Neural progenitor cell (in vitro differentiated cells): ENCODE measurements around the gene C2. TPM values are rescaled to one million over a fixed set of nuclear protein-coding genes. Genes with fewer than 3 reads are reported as not detected.

Experiments used
- DNase-seq: peaks from one replicate; pipeline ENCODE4 v3.0.0-alpha.2; 2016; ENCODE audit warnings: low spot score
- H2AFZ ChIP-seq: fragments of 200-600 bp; sonication (generic); replicated peaks from 2 replicates; pipeline ENCODE4 v1.6.1; 2016; ENCODE audit warnings: antibody characterized with exemption
- H3F3A ChIP-seq: fragments of 200-600 bp; sonication (generic); 2 replicates; pipeline ENCODE4 v1.6.1; 2016; ENCODE audit warnings: antibody characterized with exemption, low read depth
- H3K27ac ChIP-seq: fragments of 200-600 bp; sonication (generic); 2 replicates; pipeline ENCODE4 v1.5.1; 2016; ENCODE audit warnings: mild to moderate bottlenecking
- H3K27me3 ChIP-seq: fragments of 200-600 bp; sonication (generic); 2 replicates; pipeline ENCODE4 v1.6.1; 2016; ENCODE audit warnings: mild to moderate bottlenecking, moderate library complexity
- H3K36me3 ChIP-seq: fragments of 200-600 bp; sonication (generic); 2 replicates; pipeline ENCODE4 v1.5.1; 2016
- H3K4me1 ChIP-seq: fragments of 200-600 bp; sonication (generic); 2 replicates; pipeline ENCODE4 v1.6.1; 2016; ENCODE audit warnings: mixed run types
- H3K4me2 ChIP-seq: fragments of 200-600 bp; sonication (generic); 2 replicates; pipeline ENCODE4 v1.6.1; 2016
- H3K4me3 ChIP-seq: fragments of 200-600 bp; sonication (generic); 2 replicates; pipeline ENCODE4 v1.5.1; 2016
- H3K79me2 ChIP-seq: fragments of 200-600 bp; sonication (generic); 2 replicates; pipeline ENCODE4 v1.6.1; 2016; ENCODE audit warnings: low read depth
- H3K9ac ChIP-seq: fragments of 200-600 bp; sonication (generic); 2 replicates; pipeline ENCODE4 v1.6.1; 2016
- H3K9me3 ChIP-seq: fragments of 200-600 bp; sonication (generic); 2 replicates; pipeline ENCODE4 v1.5.1; 2016; ENCODE audit warnings: low read depth
- H4K20me1 ChIP-seq: fragments of 200-600 bp; sonication (generic); 2 replicates; pipeline ENCODE4 v1.6.1; 2016; ENCODE audit warnings: low read depth
- H3K27ac Mint-ChIP-seq: 3 replicates; pipeline ENCODE4 v1.8.0; 2021; ENCODE audit warnings: mixed read lengths
- H3K27me3 Mint-ChIP-seq: 2 replicates; pipeline ENCODE4 v1.8.0; 2022; ENCODE audit warnings: low read depth, mild to moderate bottlenecking, inconsistent platforms, moderate library complexity, mixed read lengths; ENCODE audit not compliant: insufficient read depth
- H3K36me3 Mint-ChIP-seq: 3 replicates; pipeline ENCODE4 v1.8.0; 2021; ENCODE audit warnings: mixed read lengths
- H3K4me1 Mint-ChIP-seq: 3 replicates; pipeline ENCODE4 v1.8.0; 2021; ENCODE audit warnings: mixed read lengths
- H3K4me3 Mint-ChIP-seq: 3 replicates; pipeline ENCODE4 v1.8.0; 2021; ENCODE audit warnings: mild to moderate bottlenecking, moderate library complexity, mixed read lengths
- H3K9me3 Mint-ChIP-seq: 3 replicates; pipeline ENCODE4 v1.8.0; 2020; ENCODE audit warnings: mixed read lengths
- EZH2 ChIP-seq: fragments of 200-600 bp; sonication (generic); IDR thresholded peaks from 2 replicates; pipeline ENCODE4 v1.6.1; 2017; ENCODE audit warnings: antibody characterized with exemption, mild to moderate bottlenecking, moderate library complexity
- EZH2phosphoT487 ChIP-seq: fragments of 200-600 bp; sonication (generic); IDR thresholded peaks from 2 replicates; pipeline ENCODE4 v1.6.1; 2017; ENCODE audit warnings: antibody characterized with exemption
- total RNA-seq: library from RNA; depleted of rRNA; stranded (reverse); fragments of >200 nt; gene quantifications from 2 replicates; pipeline ENCODE4 v1.2.3, GENCODE V29; 2015; ENCODE audit warnings: low replicate concordance
- TF ChIP-seq, protein P1 (sequence below): fragments of 200-600 bp; sonication (generic); IDR thresholded peaks from 2 replicates; pipeline ENCODE4 v1.5.1; 2017; ENCODE audit warnings: antibody characterized with exemption, mild to moderate bottlenecking

The C2 gene
- total RNA-seq: 1.1 and 1.4 TPM in 2 replicates

DNA sequence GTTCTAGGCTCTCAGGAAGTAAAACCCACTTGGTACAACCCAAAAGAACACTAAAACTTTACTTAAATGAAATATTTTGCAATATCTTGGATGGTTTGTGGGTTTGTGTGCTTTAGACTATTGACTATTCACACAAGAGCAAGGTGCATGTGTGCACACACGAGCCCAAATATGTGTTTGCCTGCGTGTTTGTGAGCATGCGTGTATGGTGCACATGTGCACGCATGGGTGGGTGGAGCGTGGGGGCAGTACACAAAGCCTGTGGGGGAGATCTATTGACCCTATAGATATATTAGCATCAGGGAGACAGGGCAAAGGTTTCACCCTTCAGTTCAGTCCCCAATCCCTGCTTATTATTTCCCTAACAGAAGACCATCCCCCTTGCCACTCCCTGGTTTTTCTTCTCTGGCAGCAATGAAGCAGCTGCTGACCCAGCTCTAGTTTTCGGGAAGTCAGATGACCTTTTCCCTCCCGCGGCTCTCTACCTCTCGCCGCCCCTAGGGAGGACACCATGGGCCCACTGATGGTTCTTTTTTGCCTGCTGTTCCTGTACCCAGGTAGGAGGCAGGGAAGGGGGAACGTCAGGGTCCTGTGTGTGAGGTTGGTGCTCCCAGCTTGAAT is at the start of gene C2:
TSS of gene C2 (plus strand) at position 476 of the 621 bp plus-strand sequence. CDS start at position 512, 36 bp downstream.
- Histone ChIP-seq H4K20me1 (no peaks in the 10 kb centered on the region), H3K27ac (no peak within 1 kb of the TSS), H3K9me3 (no peaks in the 10 kb centered on the region), H3F3A (no peaks in the 10 kb centered on the region), H3K4me3 (no peak within 1 kb of the TSS), H3K36me3 (no peaks in the 10 kb centered on the region), H3K9ac (peak within 1 kb of the TSS; percentile 45), H3K27me3 (no peaks in the 10 kb centered on the region), H2AFZ (peak within 1 kb of the TSS; percentile 50), H3K79me2 (no peaks in the 10 kb centered on the region), H3K4me2 (no peak within 1 kb of the TSS), H3K4me1 (no peaks in the 10 kb centered on the region)
- H3K4me3 Mint-ChIP-seq: peak within 1 kb of the TSS; percentile 41
- H3K36me3 Mint-ChIP-seq: no peaks in the 10 kb centered on the region
- no peaks in the 10 kb centered on the region for H3K4me1 Mint-ChIP-seq
- TF ChIP-seq EZH2 (no peak), EZH2phosphoT487 (no peak)
- TF ChIP-seq, protein P1, sequence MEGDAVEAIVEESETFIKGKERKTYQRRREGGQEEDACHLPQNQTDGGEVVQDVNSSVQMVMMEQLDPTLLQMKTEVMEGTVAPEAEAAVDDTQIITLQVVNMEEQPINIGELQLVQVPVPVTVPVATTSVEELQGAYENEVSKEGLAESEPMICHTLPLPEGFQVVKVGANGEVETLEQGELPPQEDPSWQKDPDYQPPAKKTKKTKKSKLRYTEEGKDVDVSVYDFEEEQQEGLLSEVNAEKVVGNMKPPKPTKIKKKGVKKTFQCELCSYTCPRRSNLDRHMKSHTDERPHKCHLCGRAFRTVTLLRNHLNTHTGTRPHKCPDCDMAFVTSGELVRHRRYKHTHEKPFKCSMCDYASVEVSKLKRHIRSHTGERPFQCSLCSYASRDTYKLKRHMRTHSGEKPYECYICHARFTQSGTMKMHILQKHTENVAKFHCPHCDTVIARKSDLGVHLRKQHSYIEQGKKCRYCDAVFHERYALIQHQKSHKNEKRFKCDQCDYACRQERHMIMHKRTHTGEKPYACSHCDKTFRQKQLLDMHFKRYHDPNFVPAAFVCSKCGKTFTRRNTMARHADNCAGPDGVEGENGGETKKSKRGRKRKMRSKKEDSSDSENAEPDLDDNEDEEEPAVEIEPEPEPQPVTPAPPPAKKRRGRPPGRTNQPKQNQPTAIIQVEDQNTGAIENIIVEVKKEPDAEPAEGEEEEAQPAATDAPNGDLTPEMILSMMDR: no peak
- no peak for DNase-seq
- H3K9me3 Mint-ChIP-seq: no peaks in the 10 kb centered on the region
- H3K27me3 Mint-ChIP-seq: peaks cover 11% of the 10 kb centered on the region
- no peak within 1 kb of the TSS for H3K27ac Mint-ChIP-seq

DNA sequence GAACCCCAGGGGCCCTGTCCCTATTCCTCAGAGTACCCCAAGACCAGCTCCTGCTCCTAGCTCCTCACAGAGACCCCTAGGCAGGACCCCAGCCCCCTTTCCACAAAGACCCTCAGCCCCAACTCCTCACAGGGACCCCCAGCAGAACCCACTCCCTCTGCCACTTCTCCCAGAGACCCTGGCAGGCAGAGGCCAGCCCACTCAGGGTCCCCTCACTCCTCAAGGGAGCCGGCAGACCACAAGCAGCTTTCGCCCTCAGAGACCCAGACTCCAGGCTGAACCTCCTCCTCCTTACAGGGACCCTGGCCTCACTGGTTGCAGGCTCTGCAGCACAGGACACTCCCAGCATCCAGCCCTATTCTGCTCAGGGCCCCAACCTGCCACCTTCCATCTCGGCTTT is 49.3 kb upstream of the C2 start:
- Histone ChIP-seq H3K36me3 (no peaks in the 10 kb centered on the region), H3K9me3 (no peaks in the 10 kb centered on the region), H4K20me1 (no peaks in the 10 kb centered on the region), H3K4me3 (no peak overlapping the region), H3K4me2 (no peak overlapping the region), H3K4me1 (no peaks in the 10 kb centered on the region), H3K27ac (no peak overlapping the region), H3K9ac (no peak overlapping the region), H3F3A (peaks cover 9% of the 10 kb centered on the region), H3K79me2 (no peaks in the 10 kb centered on the region), H3K27me3 (no peaks in the 10 kb centered on the region), H2AFZ (no peak overlapping the region)
- no peaks in the 10 kb centered on the region for H3K9me3 Mint-ChIP-seq
- TF ChIP-seq EZH2phosphoT487: no peak
- TF ChIP-seq EZH2: no peak
- no peak for DNase-seq
- no peak overlapping the region for H3K4me3 Mint-ChIP-seq
- no peaks in the 10 kb centered on the region for H3K4me1 Mint-ChIP-seq
- no peak overlapping the region for H3K27ac Mint-ChIP-seq
- peaks cover 5% of the 10 kb centered on the region for H3K27me3 Mint-ChIP-seq
- peaks cover 20% of the 10 kb centered on the region for H3K36me3 Mint-ChIP-seq

DNA sequence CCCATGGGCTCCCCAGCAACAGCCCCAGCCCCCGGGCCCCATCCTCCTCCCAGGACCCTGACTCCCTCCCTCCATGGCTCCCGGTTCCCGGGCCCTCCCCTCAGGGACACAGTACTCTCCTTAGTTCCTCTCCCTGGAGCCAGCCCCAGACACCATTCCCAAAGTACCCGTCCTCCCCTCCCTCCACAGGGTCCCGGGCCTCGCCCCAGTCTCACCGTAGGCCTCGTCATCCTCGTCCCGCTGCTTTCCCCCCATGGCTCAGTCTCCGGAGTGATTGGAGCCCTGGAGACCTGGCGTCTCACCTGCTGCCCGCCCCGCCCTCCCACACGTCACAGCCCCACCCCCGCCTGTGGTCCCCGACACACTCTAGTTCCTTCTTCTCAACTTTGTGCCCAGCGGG is 48.8 kb upstream of the C2 start, which contains the start of gene SLC44A4:
TSS of gene SLC44A4 (minus strand) at position 272 of the 400 bp plus-strand sequence. CDS start at position 255, 17 bp downstream.
- Histone ChIP-seq H3K9me3 (no peaks in the 10 kb centered on the region), H3K4me3 (no peak within 1 kb of the TSS), H3K4me1 (no peaks in the 10 kb centered on the region), H3K36me3 (no peaks in the 10 kb centered on the region), H3K27me3 (no peaks in the 10 kb centered on the region), H3K27ac (no peak within 1 kb of the TSS), H3K79me2 (no peaks in the 10 kb centered on the region), H3K4me2 (no peak within 1 kb of the TSS), H3F3A (peaks cover 9% of the 10 kb centered on the region), H2AFZ (no peak within 1 kb of the TSS), H3K9ac (no peak within 1 kb of the TSS), H4K20me1 (no peaks in the 10 kb centered on the region)
- Mint-ChIP-seq H3K27ac (no peak within 1 kb of the TSS), H3K36me3 (peaks cover 21% of the 10 kb centered on the region), H3K4me3 (peak within 1 kb of the TSS; percentile 32), H3K4me1 (no peaks in the 10 kb centered on the region), H3K9me3 (no peaks in the 10 kb centered on the region), H3K27me3 (peaks cover 5% of the 10 kb centered on the region)
- TF ChIP-seq EZH2: no peak
- TF ChIP-seq EZH2phosphoT487: no peak
- TF ChIP-seq, protein P1: no peak
- no peak for DNase-seq

DNA sequence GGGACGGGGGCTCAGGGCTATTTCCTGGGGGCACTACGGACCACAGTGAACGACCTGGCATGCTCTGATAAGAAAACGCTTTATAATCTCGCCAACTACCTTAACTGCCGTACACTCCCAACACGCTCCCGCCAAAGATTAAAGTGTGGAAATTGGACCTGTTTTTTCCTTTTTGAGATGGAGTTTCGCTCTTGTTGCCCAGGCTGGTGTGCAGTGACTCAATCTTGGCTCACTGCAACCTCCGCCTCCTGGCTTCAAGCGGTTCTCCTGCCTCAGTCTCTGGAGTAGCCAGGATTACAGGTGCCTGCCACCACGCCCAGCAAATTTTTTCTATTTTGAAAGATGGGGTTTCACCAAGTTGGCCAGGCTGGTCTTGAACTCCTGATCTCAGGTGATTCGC is 48.4 kb upstream of the C2 start:
- Mint-ChIP-seq H3K4me1 (no peaks in the 10 kb centered on the region), H3K27me3 (peaks cover 5% of the 10 kb centered on the region), H3K27ac (no peak overlapping the region), H3K36me3 (peaks cover 25% of the 10 kb centered on the region), H3K9me3 (no peaks in the 10 kb centered on the region), H3K4me3 (no peak overlapping the region)
- H3K4me2 ChIP-seq: no peak overlapping the region
- H3K27me3 ChIP-seq: no peaks in the 10 kb centered on the region
- no peak for DNase-seq
- no peaks in the 10 kb centered on the region for H3K36me3 ChIP-seq
- H3K9ac ChIP-seq: no peak overlapping the region
- H3K79me2 ChIP-seq: no peaks in the 10 kb centered on the region
- TF ChIP-seq EZH2phosphoT487 (no peak), EZH2 (no peak)
- TF ChIP-seq, protein P1: no peak
- H3K27ac ChIP-seq: no peak overlapping the region
- no peaks in the 10 kb centered on the region for H3K4me1 ChIP-seq
- peaks cover 9% of the 10 kb centered on the region for H3F3A ChIP-seq
- H4K20me1 ChIP-seq: no peaks in the 10 kb centered on the region
- no peak overlapping the region for H3K4me3 ChIP-seq
- no peak overlapping the region for H2AFZ ChIP-seq
- no peaks in the 10 kb centered on the region for H3K9me3 ChIP-seq
